ENCODE measurements around the gene HYKK. TPM values are rescaled to one million over a fixed set of nuclear protein-coding genes. Genes with fewer than 3 reads are reported as not detected.

The HYKK gene
- total RNA-seq, 1 donor from 2014 or later: 3.6 TPM

- no peak for DNase-seq (ENCODE audit: low spot score)
- Mint-ChIP-seq H3K4me1 (ENCODE audit: low read depth) (peaks cover 9% of the 10 kb centered on the region), H3K36me3 (ENCODE audit: low read depth) (no peaks in the 10 kb centered on the region), H3K27ac (ENCODE audit: unreplicated experiment) (no peak overlapping the region), H3K9me3 (ENCODE audit: low read depth) (no peaks in the 10 kb centered on the region), H3K4me3 (ENCODE audit: unreplicated experiment) (no peak overlapping the region), H3K27me3 (ENCODE audit: low read depth) (peaks cover 4% of the 10 kb centered on the region)
- TF ChIP-seq, protein P1, sequence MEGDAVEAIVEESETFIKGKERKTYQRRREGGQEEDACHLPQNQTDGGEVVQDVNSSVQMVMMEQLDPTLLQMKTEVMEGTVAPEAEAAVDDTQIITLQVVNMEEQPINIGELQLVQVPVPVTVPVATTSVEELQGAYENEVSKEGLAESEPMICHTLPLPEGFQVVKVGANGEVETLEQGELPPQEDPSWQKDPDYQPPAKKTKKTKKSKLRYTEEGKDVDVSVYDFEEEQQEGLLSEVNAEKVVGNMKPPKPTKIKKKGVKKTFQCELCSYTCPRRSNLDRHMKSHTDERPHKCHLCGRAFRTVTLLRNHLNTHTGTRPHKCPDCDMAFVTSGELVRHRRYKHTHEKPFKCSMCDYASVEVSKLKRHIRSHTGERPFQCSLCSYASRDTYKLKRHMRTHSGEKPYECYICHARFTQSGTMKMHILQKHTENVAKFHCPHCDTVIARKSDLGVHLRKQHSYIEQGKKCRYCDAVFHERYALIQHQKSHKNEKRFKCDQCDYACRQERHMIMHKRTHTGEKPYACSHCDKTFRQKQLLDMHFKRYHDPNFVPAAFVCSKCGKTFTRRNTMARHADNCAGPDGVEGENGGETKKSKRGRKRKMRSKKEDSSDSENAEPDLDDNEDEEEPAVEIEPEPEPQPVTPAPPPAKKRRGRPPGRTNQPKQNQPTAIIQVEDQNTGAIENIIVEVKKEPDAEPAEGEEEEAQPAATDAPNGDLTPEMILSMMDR (IDR thresholded peaks at IDR 0.05): no peak
Observed at GRCh38 chr15:78570710-78571109, 63.3 kb downstream of the HYKK start.

DNA sequence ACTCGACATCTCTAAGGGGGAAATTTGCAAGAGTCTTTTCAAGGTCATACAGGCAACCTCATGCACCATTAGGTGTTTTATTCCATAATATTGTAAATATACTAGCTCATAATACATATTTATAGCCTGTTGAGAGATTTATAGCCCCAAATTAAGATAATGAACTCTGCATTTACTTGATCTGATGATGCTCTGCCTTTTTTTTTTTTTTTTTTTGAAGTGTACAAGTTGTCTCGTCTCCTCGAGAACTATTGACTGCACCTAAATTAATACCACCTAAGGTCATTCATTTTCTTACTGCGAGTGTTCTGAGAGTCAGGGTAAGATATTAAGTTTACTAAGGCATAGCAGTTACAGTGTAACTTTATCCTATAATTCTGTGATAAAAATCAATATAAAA, 64.0 kb downstream of the HYKK start:
- no peak for DNase-seq (ENCODE audit: low spot score)
- H3K4me3 Mint-ChIP-seq (ENCODE audit: unreplicated experiment): no peak overlapping the region
- TF ChIP-seq, protein P1 (IDR thresholded peaks at IDR 0.05): no peak
- peaks cover 3% of the 10 kb centered on the region for H3K4me1 Mint-ChIP-seq (ENCODE audit: low read depth)
- H3K27ac Mint-ChIP-seq (ENCODE audit: unreplicated experiment): no peak overlapping the region
- peaks cover 4% of the 10 kb centered on the region for H3K27me3 Mint-ChIP-seq (ENCODE audit: low read depth)
- no peaks in the 10 kb centered on the region for H3K9me3 Mint-ChIP-seq (ENCODE audit: low read depth)
- H3K36me3 Mint-ChIP-seq (ENCODE audit: low read depth): no peaks in the 10 kb centered on the region

GRCh38 chr15:78573416-78573815, 66.0 kb downstream of the HYKK start:
- no peak overlapping the region for H3K27ac Mint-ChIP-seq (ENCODE audit: unreplicated experiment)
- H3K9me3 Mint-ChIP-seq (ENCODE audit: low read depth): no peaks in the 10 kb centered on the region
- TF ChIP-seq, protein P1 (IDR thresholded peaks at IDR 0.05): no peak
- H3K4me3 Mint-ChIP-seq (ENCODE audit: unreplicated experiment): no peak overlapping the region
- H3K4me1 Mint-ChIP-seq (ENCODE audit: low read depth): no peaks in the 10 kb centered on the region
- H3K36me3 Mint-ChIP-seq (ENCODE audit: low read depth): no peaks in the 10 kb centered on the region
- no peaks in the 10 kb centered on the region for H3K27me3 Mint-ChIP-seq (ENCODE audit: low read depth)
- DNase-seq (ENCODE audit: low spot score): no peak

- Mint-ChIP-seq H3K9me3 (ENCODE audit: low read depth) (no peaks in the 10 kb centered on the region), H3K27ac (ENCODE audit: unreplicated experiment) (no peak overlapping the region), H3K4me3 (ENCODE audit: unreplicated experiment) (no peak overlapping the region), H3K4me1 (ENCODE audit: low read depth) (no peaks in the 10 kb centered on the region), H3K36me3 (ENCODE audit: low read depth) (no peaks in the 10 kb centered on the region), H3K27me3 (ENCODE audit: low read depth) (no peaks in the 10 kb centered on the region)
- no peak for DNase-seq (ENCODE audit: low spot score)
- TF ChIP-seq, protein P1 (IDR thresholded peaks at IDR 0.05): no peak
Observed at GRCh38 chr15:78574944-78575343, 67.6 kb downstream of the HYKK start.

Other genes with a start within 250 kb of the HYKK start
- gene DNAJA4, start 243.0 kb upstream of the HYKK start, total RNA-seq: 0.26 to 0.27 TPM in 2 of 3 replicates, not detected in the other
- 35.1 to 52.8 TPM (median 39.9 TPM) in 3 replicates for gene SKIC8, start 208.0 kb upstream of the HYKK start, total RNA-seq
- not detected in 3 replicates for gene CRABP1, start 167.2 kb upstream of the HYKK start, total RNA-seq
- gene IREB2, start 69.4 kb upstream of the HYKK start, total RNA-seq: 54.0 to 56.1 TPM (median 54.3 TPM) in 3 replicates
- 155 to 184 TPM (median 162 TPM) in 3 replicates for gene PSMA4, start 32.9 kb downstream of the HYKK start, total RNA-seq
- 1.6 to 1.8 TPM (median 1.6 TPM) in 3 replicates for gene CHRNA5, start 57.9 kb downstream of the HYKK start, total RNA-seq
- 0.29 TPM in 1 of 3 replicates, not detected in the others for gene CHRNA3, start 113.4 kb downstream of the HYKK start, total RNA-seq
- gene CHRNB4, start 133.6 kb downstream of the HYKK start, total RNA-seq: 0.10 to 0.13 TPM in 2 of 3 replicates, not detected in the other

Measured in chondrocyte (in vitro differentiated cells).